HG03060 (cell line): ENCODE measurements around the gene MRM2.

Experiments
- ATAC-seq: cut with Tn5 transposase; IDR thresholded peaks from one replicate; pipeline ENCODE4 v1.9.1; 2021; ENCODE audit warnings: low read depth, moderate number of reproducible peaks; ENCODE audit not compliant: unreplicated experiment

Gene MRM2

DNA sequence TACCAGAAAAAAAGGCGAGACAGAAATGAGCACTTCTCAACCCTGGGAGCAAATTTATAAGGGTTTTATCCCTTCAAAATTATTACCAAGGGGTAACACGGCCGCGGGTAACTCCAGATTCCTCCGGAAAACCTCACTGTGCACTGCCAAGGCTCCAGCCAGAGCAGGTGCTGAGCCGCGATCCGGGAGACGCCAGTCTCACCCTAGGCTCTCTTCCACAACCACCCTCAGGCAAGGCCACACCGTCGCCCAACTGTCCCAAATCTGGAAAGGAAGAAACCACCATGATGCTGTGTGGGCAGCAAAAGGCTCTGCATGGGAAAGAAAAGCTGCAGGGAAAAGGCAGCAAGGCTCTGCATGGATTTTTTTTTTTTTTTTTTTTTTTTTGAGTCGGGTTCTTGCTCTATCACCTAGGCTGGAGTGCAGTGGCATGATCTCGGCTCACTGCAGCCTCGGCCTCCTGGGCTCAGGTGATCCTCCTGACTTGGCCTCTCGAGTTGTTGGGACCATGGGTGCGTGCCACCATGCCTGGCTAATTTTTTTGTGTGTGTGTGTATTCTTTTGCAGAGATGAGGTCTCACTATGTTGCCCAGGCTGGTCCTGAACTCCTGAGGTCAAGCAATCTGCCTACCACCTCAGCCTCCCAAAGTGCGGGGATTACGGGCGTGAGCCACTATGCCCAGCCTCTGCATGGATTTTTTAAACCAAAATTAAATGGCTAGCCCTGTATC, 48.3 kb downstream of the MRM2 start:
- no peak for ATAC-seq

DNA sequence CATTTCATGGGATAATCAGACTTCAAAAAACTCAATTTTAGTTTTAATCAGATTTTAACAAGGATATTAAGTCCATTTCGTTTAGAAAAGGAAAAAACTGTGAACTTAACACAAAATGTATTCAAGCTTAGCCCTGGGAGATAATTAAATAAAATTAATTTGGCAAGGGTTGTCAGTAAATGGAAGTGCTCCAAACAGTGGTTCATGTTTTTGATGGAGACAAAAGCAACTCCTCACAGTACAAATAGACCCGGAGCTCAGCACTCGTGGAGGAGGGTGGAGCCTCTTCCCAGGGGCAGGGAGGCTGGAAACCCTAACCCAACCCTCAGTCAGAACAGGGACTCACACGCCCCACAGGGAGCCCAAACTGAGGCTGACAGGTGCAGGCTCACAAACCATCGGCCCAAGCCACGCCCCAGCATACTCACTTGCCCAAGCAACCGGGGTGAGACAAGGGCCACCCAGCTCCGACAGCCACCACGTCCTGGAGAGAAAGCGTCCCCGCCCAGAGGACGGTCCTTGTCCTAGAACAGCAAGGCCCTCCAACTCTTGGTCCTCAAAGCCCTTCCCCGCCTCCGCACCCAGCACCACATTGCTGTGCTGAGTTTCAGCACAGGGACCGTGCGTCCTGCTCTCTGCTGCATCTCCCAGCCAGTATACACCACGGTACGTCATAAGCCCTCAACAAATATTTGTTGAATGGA, 49.0 kb downstream of the MRM2 start:
- ATAC-seq: no peak

DNA sequence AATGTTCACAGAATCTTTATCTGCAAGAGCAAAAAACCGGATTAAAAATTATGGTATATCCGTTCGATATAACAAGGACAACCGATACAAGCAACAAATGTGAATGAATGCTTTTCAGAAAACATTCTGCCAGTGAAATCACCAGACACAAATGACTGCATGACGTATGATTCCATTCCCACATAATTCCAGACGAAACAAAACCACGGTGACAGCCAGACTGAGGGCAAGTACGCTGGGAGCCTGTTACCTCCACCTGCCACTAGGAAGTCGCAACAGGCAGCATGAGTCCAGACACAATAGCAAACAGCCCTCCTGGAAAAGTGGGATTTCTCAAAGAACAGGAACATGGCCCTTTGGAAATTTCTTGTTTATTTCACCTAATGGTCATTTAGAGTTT, 51.0 kb downstream of the MRM2 start:
- no peak for ATAC-seq

DNA sequence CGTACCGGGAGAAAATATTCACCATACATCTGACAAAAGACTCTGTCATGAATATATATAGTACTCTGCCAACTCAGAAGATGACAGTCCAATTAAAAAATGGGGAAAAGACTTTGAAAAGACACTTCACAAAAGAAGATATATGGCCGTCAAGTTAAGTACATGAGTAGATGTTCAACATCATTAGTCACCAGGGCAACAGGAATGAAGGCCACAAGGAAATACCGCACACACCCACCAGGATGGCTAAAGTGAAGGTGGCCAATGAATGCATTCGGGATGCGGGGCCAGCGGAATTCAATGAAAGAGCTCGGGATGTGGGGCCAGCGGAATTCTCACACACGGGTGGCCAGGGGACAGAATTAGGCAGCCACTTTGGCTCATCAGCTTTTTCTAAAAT, 51.5 kb downstream of the MRM2 start:
- no peak for ATAC-seq

GRCh38 chr7:2186166-2186565, 55.8 kb downstream of the MRM2 start:
- no peak for ATAC-seq

GRCh38 chr7:2185715-2186114, 56.3 kb downstream of the MRM2 start:
- no peak for ATAC-seq
